A673 (cell line): ENCODE results near the gene ZNF597.

Experiments
- EZH2 ChIP-seq: fragments of 200-600 bp; sonication (generic); IDR thresholded peaks from 2 replicates; pipeline ENCODE4 v1.6.1; 2017; ENCODE audit warnings: borderline replicate concordance, low read depth, mild to moderate bottlenecking, mixed read lengths, antibody characterized with exemption, low read length; ENCODE audit not compliant: poor library complexity, severe bottlenecking
- TF ChIP-seq, protein P1 (sequence below): fragments of 300-800, 200-600 bp; sonication (generic); conservative IDR thresholded peaks from 2 replicates; pipeline ENCODE4 v1.5.1; 2017; ENCODE audit warnings: low read depth, mild to moderate bottlenecking, antibody characterized with exemption, low read length, moderate library complexity, mixed read lengths

DNA sequence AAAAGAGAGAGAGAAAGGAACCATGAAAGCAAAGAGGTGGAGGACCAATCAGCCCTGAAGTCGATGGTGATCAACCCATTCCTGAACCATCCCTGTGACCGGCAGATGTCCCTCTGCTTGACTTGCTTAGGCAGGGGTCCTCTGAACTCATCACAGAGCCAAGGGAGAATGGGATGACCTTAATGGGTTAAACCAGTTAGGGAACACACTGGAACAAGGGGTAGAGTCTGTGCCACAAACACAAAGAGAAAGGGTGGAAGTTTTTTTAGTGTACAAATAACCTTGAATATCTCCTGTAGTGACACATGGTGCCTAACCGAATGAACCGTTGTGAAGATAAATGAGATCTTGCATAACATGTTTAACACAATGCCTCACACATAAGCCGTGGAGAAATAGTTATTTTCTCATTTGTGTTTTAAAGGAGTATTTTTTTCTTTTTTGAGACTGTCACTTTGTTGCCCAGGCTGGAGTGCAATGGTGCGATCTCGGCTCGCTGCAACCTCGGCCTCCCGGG is 11.4 kb upstream of the ZNF597 start:
- TF ChIP-seq, protein P1, sequence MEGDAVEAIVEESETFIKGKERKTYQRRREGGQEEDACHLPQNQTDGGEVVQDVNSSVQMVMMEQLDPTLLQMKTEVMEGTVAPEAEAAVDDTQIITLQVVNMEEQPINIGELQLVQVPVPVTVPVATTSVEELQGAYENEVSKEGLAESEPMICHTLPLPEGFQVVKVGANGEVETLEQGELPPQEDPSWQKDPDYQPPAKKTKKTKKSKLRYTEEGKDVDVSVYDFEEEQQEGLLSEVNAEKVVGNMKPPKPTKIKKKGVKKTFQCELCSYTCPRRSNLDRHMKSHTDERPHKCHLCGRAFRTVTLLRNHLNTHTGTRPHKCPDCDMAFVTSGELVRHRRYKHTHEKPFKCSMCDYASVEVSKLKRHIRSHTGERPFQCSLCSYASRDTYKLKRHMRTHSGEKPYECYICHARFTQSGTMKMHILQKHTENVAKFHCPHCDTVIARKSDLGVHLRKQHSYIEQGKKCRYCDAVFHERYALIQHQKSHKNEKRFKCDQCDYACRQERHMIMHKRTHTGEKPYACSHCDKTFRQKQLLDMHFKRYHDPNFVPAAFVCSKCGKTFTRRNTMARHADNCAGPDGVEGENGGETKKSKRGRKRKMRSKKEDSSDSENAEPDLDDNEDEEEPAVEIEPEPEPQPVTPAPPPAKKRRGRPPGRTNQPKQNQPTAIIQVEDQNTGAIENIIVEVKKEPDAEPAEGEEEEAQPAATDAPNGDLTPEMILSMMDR = no peak
- no peak for TF ChIP-seq EZH2
